GM21529 (cell line): Measurements from ENCODE around the gene GOLGA2.
A peak's percentile ranks its signal among the peaks of the same experiment; 100 is the strongest.
"Not testable (repeated sequence)": the region's sequence is repeated elsewhere in the genome, so short reads cannot be mapped to it uniquely, and the experiment has no call there.

Experiments used
- ATAC-seq: cut with Tn5 transposase; IDR thresholded peaks from one replicate; pipeline ENCODE4 v1.9.1; 2021; ENCODE audit not compliant: unreplicated experiment

The GOLGA2 gene

DNA sequence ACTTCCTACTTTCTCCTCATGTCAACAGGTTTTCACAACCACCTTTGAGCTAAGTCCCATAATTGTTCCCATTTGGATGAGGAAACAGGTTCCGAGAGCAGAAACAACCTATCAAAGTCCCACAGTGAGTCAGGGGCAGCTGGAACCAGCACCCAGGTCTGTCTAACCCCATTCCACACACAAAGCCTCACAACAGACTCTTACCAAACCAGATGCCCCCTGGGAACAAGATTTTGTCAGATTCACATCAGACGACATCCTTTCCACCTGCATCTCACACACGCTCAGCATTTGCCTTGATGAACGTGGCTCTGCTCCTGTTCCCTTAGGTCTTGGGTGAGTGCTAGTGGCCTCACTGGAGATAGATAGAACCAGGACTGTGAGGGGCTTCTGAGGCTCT, 17.3 kb upstream of the GOLGA2 start:
- no peak for ATAC-seq

- ATAC-seq: no peak
These were observed 16.2 kb upstream of the GOLGA2 start for GRCh38 chr9:128292009-128292408.

DNA sequence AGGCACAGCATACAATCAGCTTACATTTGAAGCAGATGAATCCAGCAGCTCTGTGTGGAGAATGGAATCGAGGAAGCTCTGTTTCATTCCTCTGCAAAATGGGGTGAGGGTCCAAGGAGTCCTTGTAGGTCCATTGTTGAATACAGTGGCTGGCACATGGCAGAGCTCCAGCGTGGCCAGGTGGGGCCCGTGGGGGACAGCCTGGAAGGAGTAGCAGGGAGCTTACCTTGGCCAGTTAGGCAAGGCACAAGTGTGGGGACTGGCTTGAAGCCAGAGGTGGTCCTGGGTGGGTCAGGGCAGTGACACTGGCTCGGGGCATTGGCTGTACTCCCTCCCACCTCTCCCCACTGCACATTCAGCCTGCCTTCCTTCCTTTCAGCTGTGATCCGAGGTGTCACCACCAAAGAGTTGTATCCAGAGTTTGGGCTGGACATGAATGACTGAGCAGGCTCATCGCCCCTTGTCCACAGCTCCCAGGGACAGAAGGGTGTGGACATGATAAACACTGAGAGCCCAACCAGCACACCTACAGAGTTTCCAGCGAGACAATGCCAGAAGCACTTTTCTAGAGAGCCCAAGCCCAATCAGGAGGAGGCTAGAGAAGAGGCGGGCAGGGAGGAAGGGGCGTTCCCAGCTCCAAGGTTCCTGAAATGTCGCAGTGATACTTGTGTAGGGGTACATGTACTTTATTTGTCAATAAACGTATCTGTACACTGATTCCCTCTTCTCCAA, 12.6 kb upstream of the GOLGA2 start:
- no peak for ATAC-seq

GRCh38 chr9:128286440-128286839, 10.6 kb upstream of the GOLGA2 start:
- ATAC-seq: no peak

GRCh38 chr9:128285033-128285784, 9.4 kb upstream of the GOLGA2 start:
- ATAC-seq: no peak

GRCh38 chr9:128282500-128282899, 6.7 kb upstream of the GOLGA2 start:
- no peak for ATAC-seq

GRCh38 chr9:128280084-128280622, 4.3 kb upstream of the GOLGA2 start:
- no peak for ATAC-seq

DNA sequence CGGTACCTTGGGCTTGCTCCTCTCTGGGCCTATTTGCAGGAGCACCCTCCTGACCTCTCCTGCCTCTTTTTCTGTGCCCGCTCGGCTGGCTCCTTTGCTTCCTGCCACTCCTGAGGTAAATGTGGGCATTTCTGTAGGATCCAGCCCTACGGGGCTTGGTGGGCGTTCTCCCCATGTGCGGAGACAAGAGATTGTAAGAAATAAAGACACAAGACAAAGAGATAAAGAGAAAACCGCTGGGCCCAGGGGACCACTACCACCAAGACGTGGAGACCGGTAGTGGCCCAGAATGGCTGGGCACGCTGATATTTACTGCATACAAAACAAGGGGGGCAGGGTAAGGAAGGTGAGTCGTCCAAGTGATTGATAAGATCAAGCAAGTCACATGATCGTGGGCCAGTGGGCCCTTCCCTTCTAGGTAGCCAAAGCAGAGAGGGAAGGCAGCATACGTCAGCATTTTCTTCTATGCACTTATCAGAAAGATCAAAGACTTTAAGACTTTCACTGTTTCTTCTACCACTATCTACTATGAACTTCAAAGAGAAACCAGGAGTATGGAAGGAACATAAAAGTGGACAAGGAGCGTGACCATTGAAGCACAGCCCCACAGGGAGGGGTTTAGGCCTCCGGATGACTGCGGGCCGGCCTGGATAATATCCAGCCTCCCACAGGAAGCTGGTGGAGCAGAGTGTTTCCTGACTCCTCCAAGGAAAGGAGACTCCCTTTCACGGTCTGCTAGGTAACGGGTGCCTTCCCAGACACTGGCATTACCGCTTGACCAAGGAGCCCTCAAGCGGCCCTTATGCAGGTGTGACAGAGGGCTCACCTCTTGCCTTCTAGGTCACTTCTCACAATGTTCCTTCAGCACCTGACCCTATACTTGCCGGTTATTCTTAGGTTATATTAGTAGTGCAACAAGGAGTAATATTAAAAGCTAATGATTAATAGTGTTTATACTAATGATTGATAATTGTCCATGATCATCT, 3.6 kb upstream of the GOLGA2 start:
- ATAC-seq: not testable (repeated sequence)

DNA sequence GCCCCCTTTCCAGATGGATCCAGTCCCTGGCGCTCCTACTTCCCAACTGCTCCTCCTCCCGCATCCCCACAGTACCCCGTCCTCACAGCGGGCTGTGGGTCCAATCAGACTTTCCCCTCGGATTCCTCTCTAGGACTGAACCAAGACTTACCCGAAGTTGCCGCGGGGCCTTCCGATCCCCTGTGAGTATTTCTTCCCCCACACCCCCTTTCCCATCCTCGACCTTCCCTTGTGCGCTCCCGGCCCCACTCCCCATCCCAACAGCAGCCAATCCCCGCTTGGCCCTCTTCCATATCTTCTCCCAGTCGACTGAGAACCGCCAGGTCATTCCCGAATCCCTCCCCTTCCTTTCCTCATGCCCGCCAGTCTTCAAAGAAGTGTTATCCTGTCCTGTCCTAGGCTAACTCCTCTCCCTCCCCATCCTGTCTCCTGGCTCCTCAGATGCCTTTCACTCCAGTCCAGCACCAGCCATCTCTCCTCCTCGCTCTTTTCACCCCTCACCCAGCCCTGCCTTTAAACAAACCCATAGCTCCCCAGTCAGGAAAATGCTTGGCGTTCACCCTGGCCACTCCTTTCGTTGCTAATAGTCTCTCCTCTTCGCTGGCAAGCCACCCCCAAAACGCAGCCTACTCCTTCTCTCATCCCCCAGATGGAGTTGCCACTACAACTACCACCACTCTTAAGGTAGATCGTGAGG, 915 bp upstream of the GOLGA2 start:
- ATAC-seq: no peak

DNA sequence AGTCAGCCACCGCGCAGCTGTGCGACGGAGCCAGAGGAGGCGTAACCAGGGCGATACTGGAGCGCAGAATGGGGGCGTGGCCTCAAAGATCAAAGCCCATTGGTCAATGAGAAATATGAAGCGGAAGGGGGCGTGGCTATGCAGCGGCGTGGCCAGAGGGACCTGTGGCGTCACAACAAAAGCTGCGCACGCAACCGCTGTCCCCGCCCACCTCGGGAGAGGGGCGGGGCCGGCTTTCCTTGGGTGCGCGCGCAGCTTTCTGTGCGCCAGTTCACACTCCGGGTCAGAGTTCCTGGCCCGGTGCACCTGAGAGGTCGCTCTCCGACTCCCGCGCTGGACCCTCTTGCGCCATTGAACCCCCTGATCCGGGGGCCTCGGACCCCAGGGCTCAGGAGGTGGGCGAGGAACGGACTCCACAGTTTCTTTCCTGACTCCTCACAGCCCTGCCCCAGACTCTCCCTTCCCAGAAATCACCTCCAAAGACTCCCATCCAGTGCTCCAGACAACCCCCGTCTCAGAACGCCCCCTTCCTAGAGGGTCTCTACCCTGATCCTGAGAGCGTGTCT, 284 bp upstream of the GOLGA2 start, which contains the start of gene SWI5:
Gene SWI5 (plus strand): TSS at position 269 of the 566 bp plus-strand sequence.
- ATAC-seq: peak; percentile 95

DNA sequence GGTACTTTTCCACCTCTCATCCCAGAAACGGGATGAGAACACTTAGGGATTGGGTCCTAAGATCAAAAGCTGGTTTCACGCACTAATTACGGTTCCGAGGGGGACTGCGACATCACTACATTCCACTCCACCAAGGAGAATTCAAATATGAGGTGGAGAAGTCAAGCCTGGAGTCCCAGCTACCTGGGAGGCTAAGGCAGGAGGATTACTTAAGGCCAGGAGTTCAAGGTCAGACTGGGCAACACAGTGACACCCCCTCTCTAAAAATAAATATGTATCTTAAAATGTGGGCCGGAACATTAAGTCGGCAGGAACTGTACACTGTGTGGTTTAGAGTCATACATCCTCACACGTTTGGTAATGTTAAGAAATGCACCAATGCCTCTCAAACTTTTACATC, 1.6 kb downstream of the GOLGA2 start:
- ATAC-seq: no peak

- ATAC-seq: no peak
These were observed 4.3 kb downstream of the GOLGA2 start for GRCh38 chr9:128271512-128271911.

GRCh38 chr9:128271112-128271511, 4.7 kb downstream of the GOLGA2 start:
- ATAC-seq: no peak

- no peak for ATAC-seq
These were observed 8.8 kb downstream of the GOLGA2 start for GRCh38 chr9:128266868-128267590.

DNA sequence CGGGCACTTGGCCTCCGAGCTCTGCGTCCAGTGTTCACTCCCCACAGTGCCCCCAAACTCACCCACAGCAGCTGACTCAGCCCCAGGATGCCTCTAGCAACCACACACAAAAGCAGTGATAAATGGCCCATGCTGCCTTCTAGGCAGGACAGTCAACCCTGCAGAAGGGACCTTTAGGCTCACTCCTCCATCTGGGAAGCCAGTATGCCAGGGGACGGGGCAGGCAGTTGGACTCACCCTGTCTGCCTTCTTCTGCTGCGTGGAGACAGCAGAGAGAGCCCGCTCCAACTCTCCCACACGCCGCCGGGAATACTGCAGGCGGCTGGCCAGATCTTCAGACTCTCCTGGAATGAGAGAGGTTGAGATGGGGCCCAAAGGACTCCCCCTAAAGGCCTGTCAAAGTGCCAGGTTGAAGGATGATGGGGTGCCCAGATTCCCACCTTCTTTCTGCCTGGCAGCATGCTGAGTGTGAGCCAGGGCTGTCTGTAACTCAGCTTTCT, 10.4 kb downstream of the GOLGA2 start:
- ATAC-seq: no peak

DNA sequence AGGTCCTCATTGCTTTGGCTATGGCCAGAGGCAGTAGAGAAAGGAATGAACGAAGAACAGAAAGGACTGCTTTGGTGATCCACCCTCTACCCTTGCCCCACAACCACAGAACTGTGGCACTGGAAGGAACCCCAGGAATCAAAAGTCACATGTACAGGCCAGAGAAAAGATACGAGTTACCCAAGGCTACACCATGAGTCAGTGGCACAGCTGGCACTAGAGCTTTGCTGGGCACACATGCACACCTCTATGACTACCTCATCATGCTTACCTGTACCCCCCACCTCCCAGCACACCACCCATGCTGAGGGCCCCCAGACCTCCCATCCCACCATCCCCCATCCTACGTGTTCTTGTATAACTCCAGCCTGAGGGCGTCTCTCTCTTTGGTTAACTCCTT, 13.1 kb downstream of the GOLGA2 start:
- ATAC-seq: no peak

- ATAC-seq: no peak
These were observed 15.5 kb downstream of the GOLGA2 start for GRCh38 chr9:128260340-128260739.

- no peak for ATAC-seq
These were observed 16.7 kb downstream of the GOLGA2 start for GRCh38 chr9:128259156-128259555.

DNA sequence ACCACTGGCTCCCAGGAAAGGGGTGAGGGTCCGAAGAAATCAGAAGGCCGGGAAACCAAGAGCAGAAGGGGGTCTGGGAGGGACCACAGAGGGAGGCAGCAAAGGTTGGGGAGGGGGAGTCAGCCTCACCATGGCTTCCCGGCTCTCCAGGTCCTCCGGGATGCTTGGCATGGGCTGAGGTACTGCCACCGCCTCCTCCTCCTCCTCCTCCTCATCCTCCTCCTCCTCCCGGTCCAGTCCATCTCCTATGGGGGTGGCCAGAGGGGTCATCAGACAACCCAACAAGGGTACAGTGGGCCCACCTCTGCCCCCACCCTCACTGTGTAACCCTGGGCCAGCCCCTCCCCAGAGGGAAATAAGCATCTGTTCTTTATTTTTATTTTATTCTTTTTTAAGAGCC, 17.5 kb downstream of the GOLGA2 start:
- ATAC-seq: no peak
